HEK293T (cell line): ENCODE results near the gene REELD1.

ENCODE experiments used
- ELF4 ChIP-seq: fragments of 450-650 bp; IDR thresholded peaks from 2 replicates; pipeline ENCODE4 v1.6.1; 2017; ENCODE audit warnings: antibody characterized with exemption
- FOXA1 ChIP-seq: fragments of 450-650 bp; IDR thresholded peaks from 2 replicates; pipeline ENCODE4 v1.6.1; 2016; ENCODE audit warnings: mild to moderate bottlenecking
- LEF1 ChIP-seq: fragments of 450-650 bp; IDR thresholded peaks from 2 replicates; pipeline ENCODE4 v1.6.1; 2017; ENCODE audit warnings: mild to moderate bottlenecking, borderline replicate concordance
- NFRKB ChIP-seq: fragments of 450-650 bp; IDR thresholded peaks from 2 replicates; pipeline ENCODE4 v1.6.1; 2016; ENCODE audit warnings: mild to moderate bottlenecking, moderate library complexity
- SP1 ChIP-seq: fragments of 450-650 bp; IDR thresholded peaks from 2 replicates; pipeline ENCODE4 v1.6.1; 2017
- SUZ12 ChIP-seq: fragments of 450-650 bp; IDR thresholded peaks from 2 replicates; pipeline ENCODE4 v1.6.1; 2016; ENCODE audit warnings: mild to moderate bottlenecking

GRCh38 chr4:146246381-146246780 is 32.0 kb downstream of the REELD1 start:
- TF ChIP-seq FOXA1: no peak
- no peak for TF ChIP-seq SUZ12
- no peak for TF ChIP-seq NFRKB
- no peak for TF ChIP-seq ELF4
- no peak for TF ChIP-seq SP1
- no peak for TF ChIP-seq LEF1
